Tibial artery (tissue), 4 donors: ENCODE results near the gene PPP2R5E.
A peak's percentile ranks its signal among the peaks of the same experiment; 100 is the strongest.

Experiments
- DNase-seq, 2 donors: peaks; one replicate each; pipeline ENCODE4 v3.0.0-alpha.2; 2019
- H3K27ac ChIP-seq, 2 donors: fragments of 200-600 bp; sonication (generic) in 1 of 2; 1 replicate in 1 of 2; 2 replicates in 1 of 2; pipeline ENCODE4 v1.5.1; 2018 to 2019; ENCODE audit warnings: mild to moderate bottlenecking in 1 of 2
- H3K27me3 ChIP-seq, 2 donors: fragments of 200-600 bp; sonication (generic) in 1 of 2; one replicate each; pipeline versions ENCODE4 v1.5.1 to v1.6.0; 2016 to 2019
- H3K36me3 ChIP-seq, 3 donors: fragments of 200-600 bp; sonication (generic) in 2 of 3; one replicate each; pipeline ENCODE4 v1.5.1; 2016 to 2019; ENCODE audit warnings: mild to moderate bottlenecking in 2 of 3
- H3K4me1 ChIP-seq, 4 donors: fragments of 200-600 bp; sonication (generic) in 2 of 4; 1 replicate in 3 of 4; 2 replicates in 1 of 4; pipeline ENCODE4 v1.5.1; 2016 to 2019
- H3K4me3 ChIP-seq, 2 donors: fragments of 200-600 bp; sonication (generic) in 1 of 2; 1 replicate in 1 of 2; 2 replicates in 1 of 2; pipeline ENCODE4 v1.5.1; 2018 to 2019; ENCODE audit warnings: mild to moderate bottlenecking in 2 of 2
- H3K9me3 ChIP-seq, 3 donors: fragments of 200-600 bp; sonication (generic) in 1 of 3; one replicate each; pipeline ENCODE4 v1.5.1; 2016 to 2019
- CTCF ChIP-seq, 2 experiments: fragments of 200-600 bp in 1 of 2; fragments of 450-650 bp in 1 of 2; IDR thresholded peaks; one replicate each; pipeline ENCODE4 v1.5.1; 2017 to 2019; ENCODE audit warnings: antibody characterized with exemption in 2 of 2, mild to moderate bottlenecking in 1 of 2, moderate library complexity in 1 of 2
- intact Hi-C: fragments of 100-400 bp; cut with DNase I; formaldehyde crosslinking; loops from one replicate; pipeline ENCODE4 v1.15.0; 2023; ENCODE audit warnings: low total_unique reads

Gene PPP2R5E

GRCh38 chr14:63421919-63422318 lies 121.3 kb downstream of the PPP2R5E start:
- H3K27ac ChIP-seq, result no peak overlapping the region
- H3K9me3 ChIP-seq, result no peaks in the 10 kb centered on the region
- DNase-seq, result no peak
- H3K36me3 ChIP-seq, result peaks cover 0 to 4% (median 0%) of the 10 kb centered on the region in 3 donors
- TF ChIP-seq CTCF (IDR thresholded peaks at IDR 0.05), result no peak
- peaks cover 0 to 4% (median 0%) of the 10 kb centered on the region in 4 donors for H3K4me1 ChIP-seq
- no peaks in the 10 kb centered on the region for H3K27me3 ChIP-seq
- intact Hi-C loops, result no loop called here
- H3K4me3 ChIP-seq, result no peak overlapping the region

GRCh38 chr14:63421226-63421625 lies 122.0 kb downstream of the PPP2R5E start:
- peaks cover 0 to 3% (median 0%) of the 10 kb centered on the region in 4 donors for H3K4me1 ChIP-seq
- H3K27ac ChIP-seq, result no peak overlapping the region
- no peak overlapping the region for H3K4me3 ChIP-seq
- intact Hi-C loops, result no loop called here
- TF ChIP-seq CTCF (IDR thresholded peaks at IDR 0.05), result no peak
- no peaks in the 10 kb centered on the region for H3K27me3 ChIP-seq
- no peaks in the 10 kb centered on the region for H3K9me3 ChIP-seq
- no peak for DNase-seq
- H3K36me3 ChIP-seq, result peaks cover 0 to 4% (median 0%) of the 10 kb centered on the region in 3 donors

- no peak for TF ChIP-seq CTCF (IDR thresholded peaks at IDR 0.05)
- Histone ChIP-seq H3K27me3 (no peaks in the 10 kb centered on the region), H3K36me3 (peaks cover 0 to 13% (median 4%) of the 10 kb centered on the region in 3 donors), H3K4me3 (no peak overlapping the region), H3K4me1 (no peaks in the 10 kb centered on the region), H3K27ac (no peak overlapping the region), H3K9me3 (no peaks in the 10 kb centered on the region)
- DNase-seq, result no peak
- intact Hi-C loops, result no loop called here
Measured at GRCh38 chr14:63418020-63418419, 125.2 kb downstream of the PPP2R5E start.

- no peaks in the 10 kb centered on the region for H3K27me3 ChIP-seq
- H3K27ac ChIP-seq, result no peak overlapping the region
- DNase-seq, result no peak
- H3K4me1 ChIP-seq, result no peaks in the 10 kb centered on the region
- H3K36me3 ChIP-seq, result peaks cover 0 to 22% (median 9%) of the 10 kb centered on the region in 3 donors
- intact Hi-C loops, result no loop called here
- no peak overlapping the region for H3K4me3 ChIP-seq
- no peaks in the 10 kb centered on the region for H3K9me3 ChIP-seq
- TF ChIP-seq CTCF (IDR thresholded peaks at IDR 0.05), result no peak
Measured at GRCh38 chr14:63413009-63413408, 130.2 kb downstream of the PPP2R5E start.

- DNase-seq, result no peak
- no peaks in the 10 kb centered on the region for H3K9me3 ChIP-seq
- peak overlapping the region; percentile 25 to 61 for H3K27ac ChIP-seq
- intact Hi-C loops, result no loop called here
- TF ChIP-seq CTCF (IDR thresholded peaks at IDR 0.05), result no peak
- H3K4me3 ChIP-seq, result peak overlapping the region in 1 of 2 donors; percentile 6
- H3K27me3 ChIP-seq, result no peaks in the 10 kb centered on the region
- peaks cover 0 to 28% (median 0%) of the 10 kb centered on the region in 4 donors for H3K4me1 ChIP-seq
- peaks cover 0 to 14% (median 0%) of the 10 kb centered on the region in 3 donors for H3K36me3 ChIP-seq
Measured at GRCh38 chr14:63406333-63406732, 136.8 kb downstream of the PPP2R5E start.

- peak overlapping the region; percentile 25 to 61 for H3K27ac ChIP-seq
- peaks cover 0 to 33% (median 0%) of the 10 kb centered on the region in 4 donors for H3K4me1 ChIP-seq
- intact Hi-C loops, result no loop called here
- H3K36me3 ChIP-seq, result peaks cover 0 to 9% (median 0%) of the 10 kb centered on the region in 3 donors
- H3K4me3 ChIP-seq, result no peak overlapping the region
- no peaks in the 10 kb centered on the region for H3K27me3 ChIP-seq
- DNase-seq, result no peak
- no peaks in the 10 kb centered on the region for H3K9me3 ChIP-seq
- no peak for TF ChIP-seq CTCF (IDR thresholded peaks at IDR 0.05)
Measured at GRCh38 chr14:63405715-63406114, 137.5 kb downstream of the PPP2R5E start.
